Upper lobe of left lung (tissue), 6 donors: ENCODE measurements around the gene PLOD2. TPM values are rescaled to one million over a fixed set of nuclear protein-coding genes. Genes with fewer than 3 reads are reported as not detected.
"Not testable (repeated sequence)": the region's sequence is repeated elsewhere in the genome, so short reads cannot be mapped to it uniquely, and the experiment has no call there.

Experiments
- ATAC-seq, 2 donors: fragments of 200-7000 bp; cut with Tn5 transposase; one replicate each; pipeline ENCODE4 v1.9.1; 2022; ENCODE audit warnings: mild to moderate bottlenecking in 2 of 2, moderate library complexity in 2 of 2; ENCODE audit not compliant: low FRiP score in 2 of 2
- DNase-seq, 2 donors: peaks; one replicate each; pipeline ENCODE4 v3.0.0-alpha.2; 2019 to 2020
- H3K27ac ChIP-seq, 4 donors: fragments of 200-600 bp; sonication (generic); one replicate each; pipeline ENCODE4 v1.5.1; 2016 to 2019
- H3K27me3 ChIP-seq, 4 donors: fragments of 200-600 bp; sonication (generic); one replicate each; pipeline ENCODE4 v1.5.1; 2017 to 2019
- H3K36me3 ChIP-seq, 4 donors: fragments of 200-600 bp; sonication (generic); one replicate each; pipeline ENCODE4 v1.5.1; 2016 to 2019
- H3K4me1 ChIP-seq, 4 donors: fragments of 200-600 bp; sonication (generic); one replicate each; pipeline ENCODE4 v1.5.1; 2018 to 2019
- H3K4me3 ChIP-seq, 4 donors: fragments of 200-600 bp; sonication (generic); one replicate each; pipeline ENCODE4 v1.5.1; 2017 to 2019; ENCODE audit warnings: mild to moderate bottlenecking in 2 of 4, moderate library complexity in 1 of 4
- H3K9me3 ChIP-seq, 4 donors: fragments of 200-600 bp; sonication (generic); one replicate each; pipeline ENCODE4 v1.5.1; 2018 to 2019
- CTCF ChIP-seq, 6 experiments: fragments of 450-650 bp in 4 of 6; fragments of 200-600 bp in 2 of 6; sonication (generic) in 2 of 6; IDR thresholded peaks; one replicate each; pipeline ENCODE4 v1.5.1; 2016 to 2019; ENCODE audit warnings: antibody characterized with exemption in 6 of 6
- EP300 ChIP-seq, 4 donors: sonication (generic); formaldehyde crosslinking; IDR thresholded peaks; one replicate each; pipeline ENCODE4 v1.5.1; 2017; ENCODE audit warnings: antibody characterized with exemption in 4 of 4, control low read depth in 2 of 4
- POLR2A ChIP-seq, 4 donors: fragments of 450-650 bp; IDR thresholded peaks; one replicate each; pipeline ENCODE4 v1.5.1; 2016 to 2017; ENCODE audit warnings: antibody characterized with exemption in 4 of 4, mild to moderate bottlenecking in 2 of 4
- POLR2AphosphoS5 ChIP-seq, 2 donors: sonication (generic); formaldehyde crosslinking; IDR thresholded peaks; one replicate each; pipeline ENCODE4 v1.5.1; 2017; ENCODE audit warnings: antibody characterized with exemption in 2 of 2
- WGBS, 2 donors: methylation state at CpG; one replicate each; pipeline ENCODE4 v1.1.5; 2017 to 2018; 5-methylcytosine and 5-hydroxymethylcytosine counted together
- total RNA-seq, 6 donors: library from RNA; depleted of rRNA in 4 of 6; stranded (reverse); fragments of >200 nt in 4 of 6; gene quantifications; one replicate each; pipeline versions ENCODE4 v1.1.0 to v1.2.1, GENCODE V29; 2016 to 2021
- donor health status: DM: no; HTN: no; CAD: no; lungs with moderate emphysema.
- donor health status: DM: no; HTN: yes; CAD: no; lungs with severe emphysema.

PLOD2 gene
- total RNA-seq, 6 donors from 2014 or later, result 6.8 to 30.7 (median 18.1) TPM

DNA sequence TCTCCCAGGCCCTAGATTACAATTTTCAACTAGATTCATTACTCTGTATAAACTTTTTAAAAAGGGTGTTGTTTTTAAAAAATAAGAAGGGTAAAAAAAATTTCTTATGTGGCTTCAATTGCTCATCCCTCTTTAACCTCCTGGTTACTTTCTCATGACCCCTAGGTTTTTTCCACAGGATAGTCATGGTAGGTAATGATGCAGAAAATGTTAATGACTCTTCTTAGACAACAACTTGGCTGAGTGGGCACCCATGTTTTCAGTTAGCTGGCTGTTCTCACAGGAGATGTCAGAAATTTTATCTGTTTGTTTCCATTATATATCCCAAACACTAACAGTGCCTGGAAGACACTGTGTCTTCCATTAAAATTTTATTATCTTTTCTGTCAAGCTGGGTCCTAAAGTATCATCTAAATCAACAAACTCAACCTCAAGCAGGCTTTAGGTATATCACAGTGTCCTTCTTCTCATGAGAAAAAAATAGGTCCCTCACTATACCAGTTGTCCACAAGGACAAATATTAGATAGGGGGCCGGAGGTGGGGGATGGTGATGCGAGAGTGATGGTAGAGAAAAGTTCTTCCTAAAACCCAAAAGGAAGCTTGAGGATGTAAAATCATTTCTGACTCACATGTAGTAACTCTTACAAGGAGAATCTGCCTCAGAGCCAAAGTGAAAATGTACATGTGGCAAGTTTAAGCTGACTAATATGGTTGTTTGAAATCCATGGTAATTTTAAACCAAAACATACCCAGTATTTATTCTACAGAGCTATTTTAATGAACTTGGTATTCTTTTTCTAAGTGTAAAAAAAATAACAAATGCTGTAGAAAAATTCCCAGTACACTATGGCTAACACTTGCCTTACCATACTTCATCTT lies 43.3 kb downstream of the PLOD2 start:
- Histone ChIP-seq H3K9me3 (peaks cover 0 to 11% (median 2%) of the 10 kb centered on the region in 4 donors), H3K27me3 (no peaks in the 10 kb centered on the region), H3K27ac (no peak overlapping the region), H3K36me3 (peaks cover 0 to 4% (median 2%) of the 10 kb centered on the region in 4 donors), H3K4me1 (no peaks in the 10 kb centered on the region), H3K4me3 (no peak overlapping the region)
- ATAC-seq (no peak), DNase-seq (no peak)
- TF ChIP-seq POLR2A (IDR thresholded peaks at IDR 0.05) (no peak), POLR2AphosphoS5 (IDR thresholded peaks at IDR 0.05) (no peak), EP300 (IDR thresholded peaks at IDR 0.05) (no peak), CTCF (IDR thresholded peaks at IDR 0.05) (no peak)
- 91 to 96% methylated on average over 2 of the region's 2 CpGs for WGBS, 2 donors

GRCh38 chr3:146115619-146116018 lies 45.4 kb downstream of the PLOD2 start:
- no peak overlapping the region for H3K4me3 ChIP-seq
- no peak for TF ChIP-seq CTCF (IDR thresholded peaks at IDR 0.05)
- no peak for TF ChIP-seq EP300 (IDR thresholded peaks at IDR 0.05)
- no peak for TF ChIP-seq POLR2AphosphoS5 (IDR thresholded peaks at IDR 0.05)
- TF ChIP-seq POLR2A (IDR thresholded peaks at IDR 0.05), result no peak
- 64 to 78% methylated on average over 1 of the region's 1 CpG for WGBS, 2 donors
- H3K9me3 ChIP-seq, result peaks cover 0 to 11% (median 2%) of the 10 kb centered on the region in 4 donors
- H3K4me1 ChIP-seq, result no peaks in the 10 kb centered on the region
- H3K27ac ChIP-seq, result no peak overlapping the region
- ATAC-seq, result no peak
- no peak for DNase-seq
- H3K36me3 ChIP-seq, result peaks cover 0 to 1% (median under 1%) of the 10 kb centered on the region in 4 donors
- H3K27me3 ChIP-seq, result no peaks in the 10 kb centered on the region

GRCh38 chr3:146113804-146114203 lies 47.2 kb downstream of the PLOD2 start:
- H3K9me3 ChIP-seq, result peaks cover 0 to 11% (median 2%) of the 10 kb centered on the region in 4 donors
- ATAC-seq, H3K27me3 ChIP-seq, H3K4me3 ChIP-seq, DNase-seq, H3K4me1 ChIP-seq, H3K27ac ChIP-seq, H3K36me3 ChIP-seq: not testable (repeated sequence)
- 87 to 93% methylated on average over 12 of the region's 12 CpGs for WGBS, 2 donors

DNA sequence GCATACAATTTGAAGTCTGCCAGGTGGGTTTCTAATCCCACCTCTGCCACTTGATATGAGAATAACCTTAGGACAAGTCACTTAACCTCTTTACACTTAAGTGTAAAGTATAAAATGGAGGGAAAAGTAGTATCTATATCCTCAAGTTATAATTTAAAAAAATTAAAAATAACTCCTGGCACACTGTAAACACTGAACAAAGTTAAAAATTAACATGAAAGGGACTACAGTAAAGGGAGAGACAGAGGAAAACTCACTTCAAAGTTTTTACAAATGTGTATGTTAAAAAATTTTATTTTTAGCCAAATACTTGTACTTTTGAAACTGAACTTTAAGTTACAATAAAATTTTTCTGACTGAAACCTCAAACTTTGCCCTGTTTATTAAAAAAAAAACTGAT lies 49.6 kb downstream of the PLOD2 start:
- Histone ChIP-seq H3K9me3 (peaks cover 0 to 11% (median 2%) of the 10 kb centered on the region in 4 donors), H3K36me3 (no peaks in the 10 kb centered on the region), H3K27me3 (no peaks in the 10 kb centered on the region), H3K4me3 (no peak overlapping the region), H3K27ac (no peak overlapping the region), H3K4me1 (no peaks in the 10 kb centered on the region)
- ATAC-seq (no peak), DNase-seq (no peak)
- TF ChIP-seq POLR2AphosphoS5 (IDR thresholded peaks at IDR 0.05) (no peak), CTCF (IDR thresholded peaks at IDR 0.05) (no peak), EP300 (IDR thresholded peaks at IDR 0.05) (no peak), POLR2A (IDR thresholded peaks at IDR 0.05) (no peak)

- Histone ChIP-seq H3K4me3 (no peak overlapping the region), H3K36me3 (no peaks in the 10 kb centered on the region), H3K27ac (no peak overlapping the region), H3K27me3 (no peaks in the 10 kb centered on the region), H3K9me3 (peaks cover 0 to 11% (median 2%) of the 10 kb centered on the region in 4 donors), H3K4me1 (no peaks in the 10 kb centered on the region)
- TF ChIP-seq POLR2A (IDR thresholded peaks at IDR 0.05) (no peak), CTCF (IDR thresholded peaks at IDR 0.05) (no peak), POLR2AphosphoS5 (IDR thresholded peaks at IDR 0.05) (no peak), EP300 (IDR thresholded peaks at IDR 0.05) (no peak)
- WGBS, 2 donors, result 72 to 87% methylated on average over 1 of the region's 1 CpG
- DNase-seq (no peak), ATAC-seq (no peak)
Observed at GRCh38 chr3:146110161-146110560, 50.8 kb downstream of the PLOD2 start.
